ENCODE measurements around the gene PTPN20. TPM values are rescaled to one million over a fixed set of nuclear protein-coding genes. Genes with fewer than 3 reads are reported as not detected.
"Not testable (repeated sequence)": the region's sequence is repeated elsewhere in the genome, so short reads cannot be mapped to it uniquely, and the experiment has no call there.

Gene PTPN20
- 0.26 and 1.7 TPM in 2 replicates for total RNA-seq

DNA sequence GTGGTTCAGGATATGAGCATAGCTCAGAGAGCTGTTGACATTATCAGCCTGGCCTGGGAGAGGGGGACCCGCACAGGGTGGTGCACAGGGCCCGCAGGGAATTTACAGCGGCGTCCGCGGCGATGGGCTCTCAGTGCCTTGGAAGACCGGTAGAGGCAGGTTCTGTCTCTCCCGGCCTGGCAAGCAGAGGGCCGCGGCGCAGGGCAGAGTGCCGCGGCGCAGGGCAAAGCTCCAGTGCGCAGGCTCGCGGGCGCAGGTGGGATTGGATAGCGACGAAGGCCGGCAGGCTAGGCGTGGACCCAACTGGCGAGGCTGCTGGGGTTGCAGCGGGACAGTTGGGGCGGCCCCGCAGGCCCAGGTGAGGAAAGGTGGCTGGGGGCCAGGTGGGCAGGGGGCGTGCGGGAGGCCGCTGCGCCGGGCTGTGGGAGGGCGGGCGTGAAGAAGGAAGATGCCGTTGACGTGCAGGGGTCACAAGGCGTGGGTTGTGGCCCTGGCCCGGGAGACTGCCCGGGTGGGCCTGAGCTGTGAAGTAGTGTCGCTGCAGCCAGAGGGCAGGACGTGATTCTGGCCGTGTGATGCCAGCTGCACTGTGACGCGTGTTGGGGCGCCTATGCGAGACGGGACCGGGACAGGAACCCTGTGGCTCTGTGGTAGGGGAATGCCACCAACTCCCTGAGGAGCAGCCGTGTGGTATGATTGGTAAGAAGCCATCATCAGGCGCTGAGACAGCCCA lies at the start of gene PTPN20:
TSS of gene PTPN20 (plus strand) at position 285 of the 733 bp plus-strand sequence. CDS start 21,072 bp downstream, outside the sequence.
- not testable (repeated sequence) for DNase-seq (ENCODE audit: low read depth, low spot score)

DNA sequence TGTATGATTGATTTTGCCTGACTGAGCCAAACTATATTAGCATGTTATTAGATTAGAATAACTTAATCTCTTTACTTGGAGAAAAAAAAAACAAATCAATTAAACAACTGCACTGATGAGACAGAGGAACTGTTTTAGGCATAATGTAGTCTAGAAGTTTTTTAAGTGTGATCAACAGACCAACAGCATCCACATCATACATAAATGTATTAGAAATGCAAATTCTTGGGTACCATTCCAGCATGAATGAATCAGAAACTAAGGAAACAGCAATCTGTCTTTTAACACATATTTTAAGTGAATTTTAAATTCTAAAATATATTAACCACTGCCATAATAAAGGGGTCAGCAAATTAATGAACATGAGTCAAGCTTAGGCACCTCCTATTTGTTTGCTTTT lies 41.5 kb upstream of the PTPN20 start:
- not testable (repeated sequence) for DNase-seq (ENCODE audit: low read depth, low spot score)

GRCh38 chr10:46871583-46871982 lies 39.6 kb upstream of the PTPN20 start:
- DNase-seq (ENCODE audit: low read depth, low spot score), result not testable (repeated sequence)

GRCh38 chr10:46875304-46875703 lies 35.9 kb upstream of the PTPN20 start:
- DNase-seq (ENCODE audit: low read depth, low spot score), result not testable (repeated sequence)

- DNase-seq (ENCODE audit: low read depth, low spot score), result not testable (repeated sequence)
Observed at GRCh38 chr10:46876773-46877172, 34.5 kb upstream of the PTPN20 start.

DNA sequence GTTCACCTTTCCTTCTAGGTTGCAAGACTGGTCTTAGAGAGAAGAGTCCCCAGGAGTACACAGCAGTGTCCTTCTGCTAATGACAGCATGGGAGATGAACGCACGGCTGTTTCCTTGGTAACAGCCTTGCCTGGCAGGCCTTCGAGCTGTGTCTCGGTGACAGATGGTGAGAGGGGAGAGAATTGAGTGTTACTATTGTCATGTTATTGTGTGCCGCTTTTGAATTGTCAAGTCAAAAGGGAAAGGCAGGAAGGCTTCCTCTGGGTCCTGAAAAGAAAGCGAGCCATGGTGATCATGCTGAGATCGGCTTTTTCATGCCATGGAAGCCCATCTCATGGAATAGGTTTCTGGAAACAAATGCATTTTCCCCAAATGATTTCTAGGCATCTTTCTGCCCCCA lies 32.5 kb upstream of the PTPN20 start:
- not testable (repeated sequence) for DNase-seq (ENCODE audit: low read depth, low spot score)

DNA sequence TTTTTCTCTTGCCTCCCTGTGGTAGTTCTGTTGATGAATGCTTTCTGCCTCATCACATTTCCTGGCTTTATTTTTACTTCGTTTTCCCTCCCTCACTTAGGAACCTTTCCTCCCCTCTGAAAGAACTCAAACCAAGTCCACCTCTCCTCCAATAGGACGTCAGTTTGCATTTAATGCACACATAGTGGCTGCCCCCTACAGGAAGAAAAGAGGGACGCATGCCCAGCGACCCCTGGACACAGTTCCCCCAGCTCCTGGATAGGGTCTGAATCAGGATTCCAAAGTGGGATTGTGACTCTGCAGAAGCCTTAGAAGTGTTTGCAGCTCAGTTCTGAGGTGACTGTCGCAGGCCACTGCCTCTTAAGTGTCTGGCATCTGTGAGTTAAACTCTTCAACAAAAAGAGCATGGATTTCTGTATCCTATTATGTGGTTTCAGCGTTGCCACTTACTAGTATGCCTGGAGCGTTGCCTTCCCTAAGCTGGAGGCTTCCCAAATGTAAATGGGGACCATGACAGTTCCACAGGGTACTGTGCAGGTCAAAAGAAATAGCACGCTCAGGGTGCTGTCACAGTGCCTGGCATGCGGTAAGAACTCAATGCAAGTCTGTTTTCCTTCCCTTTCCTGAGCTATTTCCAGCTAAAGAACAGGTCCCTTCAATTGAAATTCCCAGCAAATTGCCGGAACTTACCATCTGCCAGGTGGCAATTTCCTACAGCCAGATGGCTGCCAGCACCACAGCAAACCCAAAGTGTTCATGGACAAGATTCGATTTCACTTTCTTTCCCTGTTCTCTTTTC lies 20.2 kb upstream of the PTPN20 start:
- DNase-seq (ENCODE audit: low read depth, low spot score), result not testable (repeated sequence)

- DNase-seq (ENCODE audit: low read depth, low spot score), result not testable (repeated sequence)
Observed at GRCh38 chr10:46896762-46897692, 14.2 kb upstream of the PTPN20 start.

- not testable (repeated sequence) for DNase-seq (ENCODE audit: low read depth, low spot score)
Observed at GRCh38 chr10:46901247-46901646, 10.0 kb upstream of the PTPN20 start.

DNA sequence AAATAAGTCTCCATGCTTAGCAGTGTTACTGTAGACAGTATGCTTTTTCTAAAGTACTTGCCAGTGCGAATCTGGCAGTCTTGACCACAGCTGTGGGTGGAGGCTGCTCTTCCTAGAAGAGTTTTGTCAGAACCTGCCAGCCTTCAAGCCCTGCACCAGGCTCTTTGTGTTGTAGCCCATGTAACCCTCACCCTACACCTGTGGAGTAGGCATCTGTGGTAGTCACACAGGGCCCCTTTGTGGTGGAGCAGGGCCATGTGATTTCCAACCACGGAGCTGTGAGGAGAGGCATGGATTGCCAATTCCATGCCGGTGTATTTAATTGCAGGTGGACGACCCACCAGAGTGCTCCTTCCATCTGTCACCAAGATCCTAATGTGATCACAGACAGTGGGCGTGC lies 7.4 kb upstream of the PTPN20 start:
- DNase-seq (ENCODE audit: low read depth, low spot score), result not testable (repeated sequence)

GRCh38 chr10:46906359-46906758 lies 4.9 kb upstream of the PTPN20 start:
- DNase-seq (ENCODE audit: low read depth, low spot score), result not testable (repeated sequence)

- DNase-seq (ENCODE audit: low read depth, low spot score), result not testable (repeated sequence)
Observed at GRCh38 chr10:46907185-46908117, 3.8 kb upstream of the PTPN20 start.

DNA sequence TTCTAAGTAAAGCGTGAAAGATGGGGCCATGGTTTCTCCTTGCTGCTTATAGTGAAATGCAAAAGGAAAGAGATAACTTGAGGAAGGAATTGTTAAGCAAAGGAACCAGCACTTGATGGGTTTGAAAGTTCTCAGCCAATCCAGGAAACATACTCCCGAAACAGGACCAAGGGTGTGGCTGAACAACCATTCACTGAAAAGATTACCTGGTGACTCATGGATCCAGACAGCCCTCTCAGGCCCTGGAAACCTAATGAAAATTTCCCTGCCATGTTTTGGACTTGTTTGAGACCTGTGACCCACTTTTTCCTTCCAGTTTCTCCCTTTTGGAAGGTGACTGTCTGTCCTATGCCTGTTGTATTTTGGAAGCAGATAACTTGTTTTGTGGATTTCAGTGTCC lies 11.3 kb downstream of the PTPN20 start:
- not testable (repeated sequence) for DNase-seq (ENCODE audit: low read depth, low spot score)

GRCh38 chr10:46925156-46925555 lies 13.9 kb downstream of the PTPN20 start:
- DNase-seq (ENCODE audit: low read depth, low spot score), result not testable (repeated sequence)

- not testable (repeated sequence) for DNase-seq (ENCODE audit: low read depth, low spot score)
Observed at GRCh38 chr10:46925853-46926252, 14.6 kb downstream of the PTPN20 start.

DNA sequence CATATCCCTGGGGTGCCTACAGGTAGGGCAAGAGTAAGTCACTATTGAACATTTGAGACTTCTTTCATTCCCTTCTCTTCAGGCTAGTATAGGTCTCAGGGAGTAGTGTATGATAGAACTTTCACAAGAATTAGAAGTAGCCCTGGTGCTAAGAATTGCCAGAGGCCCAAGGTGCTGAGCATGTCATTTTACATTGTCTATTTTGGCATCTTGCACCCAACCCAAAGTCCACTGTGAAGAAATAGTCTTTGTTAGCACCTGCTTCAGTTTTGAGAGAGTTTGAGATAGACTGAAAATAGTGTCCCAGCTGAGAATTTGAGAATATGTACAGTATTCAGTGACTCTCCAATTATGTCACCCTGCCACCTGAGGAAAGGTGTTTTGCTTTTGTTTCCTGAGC lies 17.6 kb downstream of the PTPN20 start:
- DNase-seq (ENCODE audit: low read depth, low spot score), result not testable (repeated sequence)

DNA sequence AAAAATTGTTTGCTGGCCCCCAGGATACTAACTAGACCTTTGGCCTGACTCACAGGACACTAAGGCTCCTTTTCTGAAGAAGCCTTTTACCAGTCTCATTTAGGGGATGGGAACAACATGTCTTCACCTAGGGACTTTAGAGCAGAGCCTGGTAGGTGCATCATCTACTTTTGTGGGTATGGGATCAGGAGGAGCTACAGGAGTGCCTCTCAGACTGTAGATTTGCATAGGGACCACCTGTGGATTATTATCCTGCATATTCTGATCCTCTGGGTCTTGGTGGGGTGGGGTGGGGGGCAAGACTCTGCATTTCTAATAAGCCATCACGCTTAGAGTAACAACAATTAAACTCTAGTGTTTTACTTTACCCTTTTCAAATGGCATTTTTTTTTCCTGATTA lies 21.2 kb downstream of the PTPN20 start:
- not testable (repeated sequence) for DNase-seq (ENCODE audit: low read depth, low spot score)

GRCh38 chr10:46941091-46941490 lies 29.9 kb downstream of the PTPN20 start:
- DNase-seq (ENCODE audit: low read depth, low spot score), result not testable (repeated sequence)

GRCh38 chr10:46948687-46949518 lies 37.7 kb downstream of the PTPN20 start:
- DNase-seq (ENCODE audit: low read depth, low spot score), result not testable (repeated sequence)

Data from pulmonary artery endothelial cell (primary cell).